ENCODE data around the gene THBD.
"Not testable (repeated sequence)": the region's sequence is repeated elsewhere in the genome, so short reads cannot be mapped to it uniquely, and the experiment has no call there.

THBD gene

DNA sequence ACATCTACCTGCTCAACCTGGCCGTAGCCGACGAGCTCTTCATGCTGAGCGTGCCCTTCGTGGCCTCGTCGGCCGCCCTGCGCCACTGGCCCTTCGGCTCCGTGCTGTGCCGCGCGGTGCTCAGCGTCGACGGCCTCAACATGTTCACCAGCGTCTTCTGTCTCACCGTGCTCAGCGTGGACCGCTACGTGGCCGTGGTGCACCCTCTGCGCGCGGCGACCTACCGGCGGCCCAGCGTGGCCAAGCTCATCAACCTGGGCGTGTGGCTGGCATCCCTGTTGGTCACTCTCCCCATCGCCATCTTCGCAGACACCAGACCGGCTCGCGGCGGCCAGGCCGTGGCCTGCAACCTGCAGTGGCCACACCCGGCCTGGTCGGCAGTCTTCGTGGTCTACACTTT, 13.7 kb downstream of the THBD start:
- DNase-seq (ENCODE audit: low read depth), result no peak

DNA sequence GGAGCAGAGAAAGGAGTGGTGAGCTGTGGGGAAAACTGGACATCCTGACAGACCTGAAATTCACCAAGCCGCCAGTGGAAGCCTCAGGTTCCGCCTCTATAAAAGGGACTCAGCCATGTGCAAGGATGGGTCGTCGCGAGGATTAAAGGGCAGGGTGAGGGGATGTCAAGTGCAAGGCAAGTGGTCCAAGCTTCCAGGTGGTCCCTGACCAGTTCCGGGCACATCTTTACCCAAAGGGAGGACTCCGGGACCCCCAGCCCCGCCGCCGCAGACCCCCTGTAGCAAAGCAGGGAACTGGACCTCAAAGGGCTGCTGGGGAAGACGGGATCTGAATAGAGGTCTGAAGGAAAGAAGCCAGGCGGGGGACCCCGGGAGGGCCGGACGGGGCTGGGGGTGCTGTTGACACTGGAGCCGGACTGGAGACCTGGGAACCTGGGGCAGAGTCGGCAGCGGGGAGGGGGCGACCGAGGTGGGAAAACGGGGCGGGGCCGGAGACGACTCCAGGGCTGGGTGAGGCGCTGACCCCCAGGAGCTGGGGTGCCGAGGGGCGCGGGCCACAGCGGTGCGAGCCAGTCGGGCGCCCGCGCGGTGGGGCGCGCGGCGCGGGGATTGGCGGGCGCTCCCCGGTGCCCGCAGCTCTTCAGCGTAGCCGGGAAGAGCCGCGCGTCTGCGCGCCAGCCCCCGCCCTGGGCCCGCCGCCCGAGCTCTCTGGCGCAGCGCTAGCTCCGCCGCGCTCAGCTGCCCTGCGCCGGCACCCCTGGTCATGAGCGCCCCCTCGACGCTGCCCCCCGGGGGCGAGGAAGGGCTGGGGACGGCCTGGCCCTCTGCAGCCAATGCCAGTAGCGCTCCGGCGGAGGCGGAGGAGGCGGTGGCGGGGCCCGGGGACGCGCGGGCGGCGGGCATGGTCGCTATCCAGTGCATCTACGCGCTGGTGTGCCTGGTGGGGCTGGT, 14.5 kb downstream of the THBD start, which contains the start of gene SSTR4:
SSTR4 (plus strand) TSS at position 592 of the 951 bp plus-strand sequence; CDS start at position 764, 172 bp downstream.
- DNase-seq (ENCODE audit: low read depth), result no peak

DNA sequence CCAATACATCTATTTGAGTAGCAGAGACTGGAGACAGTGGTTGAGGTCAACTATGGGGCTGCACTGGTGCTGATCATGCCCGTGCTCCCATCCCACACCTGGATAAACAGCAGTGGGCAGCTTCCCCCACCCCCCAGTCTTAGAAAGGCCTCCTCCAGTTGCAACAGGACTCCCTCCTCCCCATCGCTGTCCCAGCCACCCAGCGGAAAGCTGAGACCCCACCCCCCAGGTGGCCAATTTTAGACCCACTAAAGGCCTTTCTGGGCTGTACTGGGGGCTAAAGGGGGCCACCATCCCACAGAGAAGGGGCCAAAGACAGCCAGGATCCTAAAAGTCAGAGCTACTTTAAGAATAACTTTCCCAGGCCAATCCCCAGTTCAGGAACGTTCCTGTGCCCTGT, 15.6 kb downstream of the THBD start:
- DNase-seq (ENCODE audit: low read depth), result no peak

DNA sequence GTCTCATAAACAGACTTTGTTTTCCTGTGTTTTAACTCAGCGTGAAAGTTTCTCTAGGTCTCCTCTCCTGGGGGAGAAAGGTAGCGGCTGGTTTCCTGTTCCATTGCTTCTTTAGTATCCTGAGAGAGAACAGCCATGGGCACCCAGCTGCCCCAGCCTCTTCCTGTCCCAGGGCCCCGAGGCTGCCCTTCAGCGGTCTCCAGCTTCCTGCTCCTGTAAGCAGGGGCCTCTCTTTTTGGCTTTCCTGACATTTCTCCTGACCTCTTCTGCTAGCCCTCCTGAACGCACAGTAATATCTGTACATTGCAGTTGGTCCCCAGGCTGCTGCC, 16.8 kb downstream of the THBD start:
- no peak for DNase-seq (ENCODE audit: low read depth)

DNA sequence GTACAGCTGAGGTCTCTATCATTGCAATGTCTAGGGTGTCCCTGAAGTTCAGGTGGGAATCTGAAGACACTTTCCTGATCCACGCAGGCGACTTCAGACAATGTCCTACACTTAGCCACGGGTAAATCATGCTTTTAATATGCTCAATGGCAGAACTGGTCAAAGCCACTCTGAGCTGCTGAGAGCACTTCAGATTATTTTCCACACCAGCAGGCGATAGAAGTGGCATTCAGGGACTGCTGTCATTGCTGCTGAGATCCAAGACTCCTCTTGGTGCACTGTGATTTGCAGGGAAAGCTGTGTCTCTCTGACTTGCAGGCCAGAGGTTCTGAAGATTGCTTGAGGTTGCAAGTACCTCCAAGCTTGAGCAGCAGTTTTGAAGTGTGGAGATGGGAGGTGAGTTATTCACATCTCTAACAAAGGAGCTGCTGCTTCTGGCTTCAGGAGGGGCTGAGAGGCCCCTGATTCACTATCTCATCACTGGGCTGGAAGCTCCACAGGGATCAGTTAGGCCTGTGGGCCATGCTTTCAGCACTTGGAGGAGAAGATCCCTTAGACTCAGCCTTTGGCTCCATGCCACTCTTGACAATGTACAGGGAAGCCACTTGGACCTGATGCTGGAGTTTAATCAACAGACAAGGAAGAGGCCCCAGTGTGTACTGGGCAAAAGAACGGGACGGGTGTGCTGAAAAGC, 17.3 kb downstream of the THBD start:
- DNase-seq (ENCODE audit: low read depth), result no peak

DNA sequence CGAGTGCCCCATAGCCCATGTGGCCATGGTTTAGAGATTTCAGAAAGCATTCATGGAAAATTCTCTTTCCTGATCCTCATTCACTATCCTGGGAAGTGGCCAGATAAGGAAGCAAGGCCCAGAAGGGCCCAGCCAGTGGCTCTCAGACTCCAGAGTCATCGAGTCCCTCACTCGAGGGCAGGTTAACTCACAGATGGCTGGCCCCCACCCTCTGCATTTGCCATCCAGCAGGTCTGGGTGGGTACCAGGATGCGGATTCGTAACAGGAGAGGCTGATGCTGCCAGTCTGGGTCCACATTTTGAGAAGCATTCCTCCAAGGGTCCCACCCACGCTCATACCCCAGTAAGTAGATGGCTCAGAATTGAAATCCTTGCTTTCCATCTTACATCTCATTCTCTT, 18.1 kb downstream of the THBD start:
- no peak for DNase-seq (ENCODE audit: low read depth)

DNA sequence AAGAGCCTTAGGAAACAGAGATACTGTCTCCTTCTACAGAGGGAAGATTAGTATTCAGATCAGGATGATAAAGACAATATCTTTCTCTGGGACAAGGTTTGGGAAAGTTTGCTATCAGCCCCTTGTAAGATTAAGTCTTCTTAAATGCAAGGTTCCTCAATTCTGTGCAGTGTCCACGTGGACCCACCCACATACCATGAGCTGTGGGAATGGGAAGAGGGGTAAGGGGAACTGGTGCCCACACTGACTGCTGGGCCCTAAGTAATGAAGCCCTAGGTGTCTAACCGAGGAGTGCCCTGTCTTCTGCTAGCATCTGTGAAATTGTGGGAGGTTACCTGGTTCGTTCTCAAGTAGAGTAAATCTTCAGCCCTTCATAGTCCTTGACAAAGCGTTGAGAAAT, 20.1 kb downstream of the THBD start:
- DNase-seq (ENCODE audit: low read depth), result no peak

DNA sequence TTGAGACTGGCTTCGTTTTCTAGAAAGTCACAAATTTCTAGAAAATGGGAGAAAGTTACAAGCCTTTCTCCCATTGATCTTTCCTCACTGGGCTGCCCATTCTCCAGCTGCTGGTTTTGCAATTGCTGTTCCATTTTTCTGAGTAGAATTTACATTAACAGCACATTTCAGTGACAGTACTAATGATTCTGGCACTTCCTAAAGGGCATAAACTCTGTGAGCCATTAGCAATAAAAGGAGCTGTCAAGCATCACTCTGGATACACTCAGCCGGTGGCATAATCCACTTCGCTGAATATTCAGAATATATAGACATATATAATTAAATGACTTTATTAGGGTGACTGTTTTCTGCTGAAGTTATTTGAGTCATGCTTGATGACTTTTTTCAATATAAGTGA, 21.1 kb downstream of the THBD start:
- no peak for DNase-seq (ENCODE audit: low read depth)

DNA sequence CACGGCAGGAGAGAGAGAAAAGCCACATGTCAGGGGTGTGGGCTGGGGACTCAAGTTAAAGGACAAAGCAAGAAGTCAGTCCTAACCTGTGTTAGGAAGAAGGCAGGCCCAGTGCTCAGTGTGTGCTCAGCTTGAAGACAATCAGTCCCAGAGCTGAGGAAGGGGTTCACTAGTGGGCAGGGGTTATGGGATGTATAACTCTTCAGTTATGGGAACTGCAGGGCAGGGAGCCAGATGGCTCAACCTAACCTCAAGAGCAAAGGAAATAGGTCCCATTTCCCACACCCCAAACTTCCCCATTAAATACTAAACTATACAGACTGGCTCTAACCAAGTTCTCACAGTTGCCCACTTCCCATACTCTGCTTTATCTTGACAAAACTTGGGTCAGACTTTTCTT, 21.8 kb downstream of the THBD start:
- DNase-seq (ENCODE audit: low read depth), result no peak

DNA sequence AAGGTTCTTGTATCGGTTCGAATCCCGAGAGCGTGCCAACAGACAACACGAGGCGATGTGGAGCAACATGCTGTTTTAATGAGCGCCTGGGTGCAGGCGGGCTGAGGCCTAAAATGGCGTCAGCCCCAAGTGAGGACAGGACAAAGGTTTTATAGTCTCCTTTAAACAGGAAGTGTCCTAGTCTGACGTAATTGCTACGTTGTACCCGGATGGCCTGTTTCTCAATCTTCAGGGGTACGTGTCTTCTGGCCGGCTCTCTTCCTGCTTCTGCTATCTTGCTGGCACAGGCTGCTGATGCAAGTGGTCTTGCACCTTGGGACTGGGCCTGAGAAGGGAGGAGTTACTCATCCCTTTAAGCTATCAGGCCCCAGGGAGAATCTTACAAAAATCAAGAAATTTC, 24.0 kb downstream of the THBD start:
- not testable (repeated sequence) for DNase-seq (ENCODE audit: low read depth)

DNA sequence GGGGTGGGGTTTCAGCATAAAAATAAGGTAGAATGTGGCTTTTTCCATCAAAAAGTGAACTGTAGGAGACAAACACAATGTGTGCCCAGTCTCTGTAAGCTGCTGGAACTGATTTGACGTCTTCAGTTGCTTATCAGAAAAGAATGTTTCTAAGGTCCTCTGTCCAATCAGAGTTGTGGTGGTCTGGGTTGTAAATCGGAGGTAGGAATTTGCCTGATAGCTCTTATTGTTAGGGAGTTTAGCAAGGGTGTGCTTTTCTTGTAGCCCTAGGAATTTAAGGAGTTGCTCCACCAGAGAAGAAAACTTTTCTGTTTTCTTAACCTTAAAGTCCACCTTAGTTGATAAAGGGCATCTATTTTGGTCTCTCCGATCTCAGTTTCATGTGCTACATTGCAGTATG, 24.8 kb downstream of the THBD start:
- no peak for DNase-seq (ENCODE audit: low read depth)

DNA sequence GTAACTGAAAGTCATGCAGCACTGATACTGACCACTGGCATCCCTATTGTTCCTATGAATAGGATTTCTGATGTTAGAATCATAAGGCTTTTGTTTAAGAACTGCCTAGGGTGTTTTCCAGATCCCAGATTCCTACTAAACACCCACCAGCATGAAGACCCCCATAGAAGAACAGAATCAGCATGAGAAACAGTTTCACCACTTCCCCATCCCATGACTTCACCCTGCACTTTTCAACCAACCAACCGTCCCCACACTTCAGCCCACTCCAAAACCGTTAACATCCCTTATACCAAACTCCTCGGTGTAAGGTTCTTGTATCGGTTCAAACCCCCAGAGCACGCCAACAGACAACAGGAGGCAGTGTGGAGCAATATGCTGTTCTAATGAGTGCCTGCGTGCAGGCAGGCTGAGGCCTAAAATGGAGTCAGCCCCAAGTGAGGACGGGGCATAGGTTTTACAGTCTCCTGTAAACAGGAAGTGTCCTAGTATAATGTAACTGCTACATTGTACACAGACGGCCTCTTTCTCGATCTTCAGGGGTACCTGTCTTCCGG, 25.8 kb downstream of the THBD start:
- DNase-seq (ENCODE audit: low read depth), result no peak

DNA sequence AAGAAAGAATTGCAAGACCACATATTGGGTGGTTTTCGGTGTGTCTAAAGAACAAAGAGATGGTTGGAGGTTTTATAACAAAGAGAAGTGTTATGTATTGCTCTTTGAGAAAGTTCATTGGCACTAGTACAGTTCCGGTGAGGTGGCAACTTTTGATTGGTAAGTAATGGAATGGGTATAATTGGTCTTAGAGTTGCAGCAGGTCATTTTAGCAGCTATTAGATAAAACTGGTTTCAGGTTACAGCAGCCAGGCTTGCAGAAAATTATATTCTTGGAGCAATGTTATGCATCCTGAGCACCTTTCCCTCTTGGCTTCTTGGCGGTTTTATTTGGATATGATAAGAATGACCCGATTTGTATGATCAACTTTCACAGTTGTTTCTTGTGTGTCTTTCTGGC, 26.6 kb downstream of the THBD start:
- DNase-seq (ENCODE audit: low read depth), result no peak

DNA sequence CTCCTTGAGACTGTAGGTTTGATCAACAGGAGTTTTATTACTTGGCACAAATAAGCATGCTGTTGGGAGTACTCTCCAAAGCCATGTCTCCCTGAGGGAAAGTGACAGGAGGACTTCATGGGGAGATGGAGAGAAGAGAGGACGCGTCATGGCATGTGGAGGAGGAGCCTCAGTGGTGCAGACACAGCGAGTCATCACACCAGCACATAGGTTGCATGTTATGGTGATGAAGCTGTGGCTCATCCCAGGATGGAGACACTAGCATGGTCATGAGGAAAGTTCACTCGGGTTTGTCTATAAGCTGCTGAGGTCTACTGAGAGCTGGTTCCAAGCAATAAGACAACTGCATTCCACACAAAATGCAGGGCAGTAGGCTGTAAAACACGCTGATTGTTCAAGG, 27.5 kb downstream of the THBD start:
- DNase-seq (ENCODE audit: low read depth), result no peak

DNA sequence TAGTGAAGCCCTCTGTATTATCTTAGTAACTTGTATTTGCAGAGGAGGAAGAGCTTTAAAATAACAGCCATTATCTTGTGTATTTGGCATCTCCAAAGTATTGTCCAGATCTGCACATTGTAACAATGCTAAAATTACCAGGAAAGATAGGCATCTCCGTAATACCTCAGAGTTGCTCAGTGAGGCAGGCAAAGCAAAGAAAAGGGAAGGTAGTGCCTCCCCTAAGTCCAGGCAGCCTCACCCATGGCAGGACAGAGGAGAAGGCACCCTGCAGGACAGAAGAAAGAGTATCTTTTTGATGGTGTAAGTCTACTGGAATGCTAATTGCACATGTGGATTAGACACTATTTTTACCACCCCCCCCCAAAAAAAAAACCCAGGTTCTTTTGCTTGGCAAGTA, 27.9 kb downstream of the THBD start:
- no peak for DNase-seq (ENCODE audit: low read depth)

DNA sequence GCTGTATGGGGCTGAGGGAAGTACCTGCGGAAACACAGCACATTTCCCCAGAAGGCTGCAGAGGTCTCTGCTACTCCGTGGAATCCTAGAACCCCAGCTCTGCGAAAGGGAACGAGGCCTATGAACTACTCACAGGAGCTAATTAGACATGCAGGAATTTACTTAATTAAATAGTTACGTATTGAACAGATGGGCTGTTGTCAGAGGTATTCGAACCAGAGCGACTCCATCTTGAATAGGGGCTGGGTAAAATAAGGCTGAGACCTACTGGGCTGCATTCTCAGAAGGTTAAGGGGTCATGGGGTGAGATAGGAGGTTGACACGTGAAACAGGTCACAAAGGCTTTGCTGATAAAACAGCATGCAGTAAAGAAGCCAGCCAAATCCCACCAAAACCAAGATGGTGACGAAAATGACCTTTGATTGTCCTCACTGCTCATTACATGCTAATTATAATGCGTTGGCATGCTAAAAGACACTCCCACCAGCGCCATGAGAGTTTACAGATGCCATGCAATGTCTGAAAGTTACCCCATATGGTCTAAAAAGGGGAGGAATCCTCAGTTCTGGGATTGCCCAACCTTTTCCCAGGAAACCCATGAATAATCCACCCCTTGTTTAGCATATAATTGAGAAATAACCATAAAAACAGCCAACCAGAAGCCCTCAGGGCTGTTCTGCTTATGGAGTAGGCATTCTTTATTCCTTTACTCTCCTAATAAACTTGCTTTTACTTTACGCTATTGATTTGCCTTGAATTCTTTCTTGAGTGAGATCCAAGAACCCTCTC, 29.0 kb downstream of the THBD start:
- DNase-seq (ENCODE audit: low read depth), result no peak

DNA sequence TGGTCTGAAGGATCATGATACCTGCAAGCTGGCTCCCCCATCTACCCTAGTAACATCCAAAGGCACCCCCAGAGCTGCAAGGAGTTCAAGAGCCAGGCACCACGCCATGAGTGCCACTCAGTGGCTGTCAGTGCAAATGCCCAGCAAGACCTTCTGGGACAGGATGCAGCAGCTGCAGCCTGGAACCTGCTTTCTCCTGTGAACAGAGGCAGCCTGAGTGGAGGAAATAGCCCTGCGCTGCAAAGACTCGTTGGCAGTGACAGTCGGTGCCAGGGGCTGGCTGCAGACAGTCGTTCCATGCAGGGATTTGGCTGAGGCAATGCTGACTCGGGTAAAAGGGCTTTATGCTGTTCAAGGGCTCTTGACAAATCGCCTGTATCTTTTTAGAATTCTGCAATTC, 30.1 kb downstream of the THBD start:
- DNase-seq (ENCODE audit: low read depth), result no peak

DNA sequence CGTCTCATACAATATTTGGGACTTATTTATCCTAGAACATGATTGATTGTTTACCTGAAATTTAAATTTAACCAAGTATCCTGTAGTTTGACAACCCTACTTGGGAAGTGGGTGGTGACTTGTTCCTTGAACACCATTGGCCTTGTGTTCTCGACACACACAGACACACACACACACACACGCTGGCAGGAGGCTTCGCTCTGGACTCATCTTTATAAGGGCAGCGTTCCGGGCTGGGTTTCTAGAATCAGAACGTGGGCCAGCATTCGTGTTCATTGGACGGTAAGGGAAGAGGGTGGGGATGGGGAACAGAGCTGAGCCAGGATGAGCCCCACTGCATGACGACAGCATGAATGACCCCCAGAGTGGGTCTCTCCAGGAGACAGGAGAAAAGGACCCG, 30.5 kb downstream of the THBD start:
- DNase-seq (ENCODE audit: low read depth), result no peak

DNA sequence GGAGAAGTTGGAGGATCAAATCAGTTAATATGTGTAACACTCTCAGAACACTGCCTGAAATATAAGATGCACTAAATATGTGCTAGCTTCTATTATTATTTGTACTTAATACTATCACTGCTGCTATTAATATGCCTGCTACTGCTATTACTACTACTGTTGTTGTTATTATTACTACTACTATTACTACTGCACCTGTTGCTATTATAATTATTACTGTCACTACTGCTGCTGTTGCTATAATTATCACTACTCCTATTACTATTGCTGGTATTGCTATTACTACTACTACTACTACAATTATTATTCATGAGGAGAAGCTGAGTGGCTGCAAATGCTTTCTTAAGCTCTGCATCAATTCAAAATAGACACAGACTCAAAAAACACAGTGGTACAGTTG, 31.0 kb downstream of the THBD start:
- no peak for DNase-seq (ENCODE audit: low read depth)

DNA sequence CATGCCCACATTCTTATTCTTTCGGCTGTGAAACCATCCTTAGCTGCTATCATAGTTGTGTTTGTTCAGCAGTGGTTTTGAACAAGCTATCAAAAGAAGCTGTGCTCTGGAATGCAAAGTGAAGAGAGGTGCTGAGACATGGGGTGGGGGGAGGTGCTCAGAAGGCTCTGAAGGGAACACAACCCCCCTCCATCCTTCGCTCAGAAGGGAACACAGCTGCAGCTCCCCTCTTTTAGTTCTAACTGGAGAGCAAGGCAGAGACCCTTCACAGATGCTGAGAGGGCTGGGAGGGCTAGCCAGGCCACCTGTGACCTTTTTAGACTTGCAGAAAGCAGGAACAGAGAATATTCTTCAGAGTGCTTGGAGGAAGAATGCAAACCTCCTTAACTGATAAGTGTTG, 32.0 kb downstream of the THBD start:
- no peak for DNase-seq (ENCODE audit: low read depth)

DNA sequence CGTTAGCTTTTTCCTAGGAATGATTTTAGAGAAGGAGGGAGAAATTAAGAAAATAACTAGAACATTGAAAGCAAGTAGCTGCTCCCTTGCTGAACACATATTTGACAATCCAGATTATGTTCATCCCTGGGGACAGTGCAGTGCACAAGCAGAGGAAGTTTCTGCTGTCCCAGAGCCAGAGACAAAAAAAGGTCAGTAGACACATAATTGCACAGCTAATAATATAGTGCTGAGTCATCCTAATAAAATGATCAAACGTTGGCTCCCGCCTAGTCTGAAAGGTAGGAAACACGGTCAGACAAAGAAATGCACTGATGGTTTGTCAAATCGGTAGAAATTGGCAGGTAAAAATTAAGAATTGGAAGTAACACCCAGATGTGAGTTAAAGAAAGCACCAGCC, 36.0 kb downstream of the THBD start:
- no peak for DNase-seq (ENCODE audit: low read depth)

DNA sequence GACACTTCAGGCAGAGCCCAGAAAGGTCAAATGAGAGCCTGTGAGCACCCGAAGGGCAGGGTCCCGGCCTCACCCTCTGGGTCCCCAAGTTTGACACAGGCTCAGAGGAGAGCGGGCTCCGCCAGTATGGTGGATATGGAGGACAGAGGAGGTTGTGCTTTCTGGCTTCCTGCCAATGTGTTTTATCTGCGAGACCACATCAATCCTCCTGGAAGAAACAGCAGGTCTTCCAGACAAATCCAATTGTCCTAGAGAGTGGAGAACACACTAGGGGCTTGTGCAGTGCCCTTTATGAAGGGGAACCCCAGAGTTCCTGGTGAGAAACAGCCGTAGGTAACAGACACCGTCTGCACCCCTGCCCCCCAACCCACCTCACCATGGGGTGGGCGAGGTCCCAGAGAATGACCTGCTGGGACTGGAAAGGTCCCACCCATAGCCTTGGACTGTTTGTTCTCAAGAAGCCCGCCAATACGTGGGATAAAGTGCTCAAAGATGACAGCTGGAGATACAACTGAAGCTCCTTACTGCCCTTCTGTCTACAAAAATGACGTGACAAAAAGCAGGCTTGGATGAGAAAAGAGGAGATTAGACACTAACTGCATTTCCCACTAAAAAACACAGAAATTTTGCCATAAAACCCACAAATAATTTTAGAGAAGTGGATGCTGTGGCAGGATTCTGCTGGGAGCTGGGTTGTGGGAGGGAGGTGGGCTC, 38.3 kb downstream of the THBD start:
- DNase-seq (ENCODE audit: low read depth), result no peak

Data from stimulated activated CD8-positive, alpha-beta memory T cell treated with anti-CD3 and anti-CD28 coated beads, Interleukin-4, amount 100 ng/mL, for 24 hours (primary cell).